HepG2 (cell line): ENCODE data around the gene ENSA. TPM values are rescaled to one million over a fixed set of nuclear protein-coding genes. Genes with fewer than 3 reads are reported as not detected.

Source experiments
- BORCS8-MEF2B ChIP-seq: sonication (generic); formaldehyde crosslinking; IDR thresholded peaks from 2 replicates; pipeline ENCODE4 v1.8.0; 2022; ENCODE audit warnings: mild to moderate bottlenecking, missing genetic modification reagents
- ELF3 ChIP-seq: IDR thresholded peaks from 2 replicates; pipeline ENCODE4 v1.6.1; 2016; ENCODE audit warnings: missing genetic modification reagents, missing compliant biosample characterization
- FOXC1 ChIP-seq: sonication (generic); formaldehyde crosslinking; IDR thresholded peaks from 2 replicates; pipeline ENCODE4 v1.8.0; 2022; ENCODE audit warnings: mild to moderate bottlenecking, missing genetic modification reagents, borderline replicate concordance
- MTA3 ChIP-seq: sonication (generic); formaldehyde crosslinking; IDR thresholded peaks from 2 replicates; pipeline ENCODE4 v1.4.0; 2020; ENCODE audit warnings: missing genetic modification reagents
- RNF2 ChIP-seq: fragments of 450-650 bp; conservative IDR thresholded peaks from 2 replicates; pipeline ENCODE4 v1.6.1; 2016; ENCODE audit warnings: low read depth
- TBX3 ChIP-seq: fragments of 450-650 bp; IDR thresholded peaks from 2 replicates; pipeline ENCODE4 v1.6.1; 2017; ENCODE audit warnings: antibody characterized with exemption, mild to moderate bottlenecking, inconsistent platforms, borderline replicate concordance
- ZFYVE20 ChIP-seq: sonication (generic); formaldehyde crosslinking; IDR thresholded peaks from 2 replicates; pipeline ENCODE4 v1.8.0; 2023; ENCODE audit warnings: low read depth, mild to moderate bottlenecking, moderate library complexity, missing genetic modification reagents, borderline replicate concordance
- ZKSCAN1 ChIP-seq: fragments of 150-350 bp; IDR thresholded peaks from 2 replicates; pipeline ENCODE4 v1.6.1; 2014; ENCODE audit warnings: low read length
- ZNF660 ChIP-seq: sonication (generic); formaldehyde crosslinking; IDR thresholded peaks from 2 replicates; pipeline ENCODE4 v1.5.1; 2020; ENCODE audit warnings: mild to moderate bottlenecking, low read depth, missing genetic modification reagents, borderline replicate concordance
- polyA plus RNA-seq, 8 experiments: library from polyadenylated mRNA; depleted of rRNA in 3 of 8; stranded (reverse) in 7 of 8; unstranded in 1 of 8; fragments of >200 nt; fragmentation: Illumina TruSeq in 4 of 8; extraction: Trizol in 4 of 8; gene quantifications; 2 replicates each; pipeline versions ENCODE4 v1.2.1 to v1.2.3, GENCODE V29; 2011 to 2016; ENCODE audit warnings: low read depth in 4 of 8, missing spikeins in 1 of 8, mixed read lengths in 1 of 8; ENCODE audit not compliant: insufficient read depth in 1 of 8
- total RNA-seq, 5 experiments: library from RNA; depleted of rRNA; stranded (reverse); fragments of >200 nt; fragmentation: Illumina TruSeq; extraction: Trizol; gene quantifications; 2 replicates each; pipeline ENCODE4 v1.2.3, GENCODE V29; 2016; ENCODE audit warnings: low read depth in 1 of 5
- TF ChIP-seq, protein P1 (sequence below): sonication (generic); formaldehyde crosslinking; IDR thresholded peaks from 2 replicates; pipeline ENCODE4 v1.9.0; 2021; ENCODE audit warnings: missing genetic modification reagents, borderline replicate concordance
- TF ChIP-seq, protein P2 (sequence below): sonication (generic); formaldehyde crosslinking; IDR thresholded peaks from 2 replicates; pipeline ENCODE4 v1.8.1; 2023; ENCODE audit warnings: mild to moderate bottlenecking, missing genetic modification reagents
- TF ChIP-seq, protein P3 (sequence below): IDR thresholded peaks from 2 replicates; pipeline ENCODE4 v1.6.1; 2016; ENCODE audit warnings: mild to moderate bottlenecking, missing biosample characterization, missing genetic modification reagents
- TF ChIP-seq, protein P4 (sequence below): sonication (generic); formaldehyde crosslinking; IDR thresholded peaks from 2 replicates; pipeline ENCODE4 v1.4.0; 2020; ENCODE audit warnings: missing genetic modification reagents, borderline replicate concordance
- TF ChIP-seq, protein P5 (sequence below): sonication (generic); formaldehyde crosslinking; IDR thresholded peaks from 2 replicates; pipeline ENCODE4 v1.8.0; 2022; ENCODE audit warnings: mild to moderate bottlenecking, missing genetic modification reagents, moderate library complexity
- TF ChIP-seq, protein P6 (sequence below): sonication (generic); formaldehyde crosslinking; conservative IDR thresholded peaks from 2 replicates; pipeline ENCODE4 v1.8.0; 2022; ENCODE audit warnings: missing genetic modification reagents
- TF ChIP-seq, protein P7 (sequence below): conservative IDR thresholded peaks from 2 replicates; pipeline ENCODE4 v1.6.1; 2018; ENCODE audit warnings: missing genetic modification reagents

Gene ENSA
- total and polyA plus RNA-seq, 2 of the 13 experiments (the other 11 are each of a cell fraction or from before 2014, with no cell fraction given): 54.5 to 111 TPM

DNA sequence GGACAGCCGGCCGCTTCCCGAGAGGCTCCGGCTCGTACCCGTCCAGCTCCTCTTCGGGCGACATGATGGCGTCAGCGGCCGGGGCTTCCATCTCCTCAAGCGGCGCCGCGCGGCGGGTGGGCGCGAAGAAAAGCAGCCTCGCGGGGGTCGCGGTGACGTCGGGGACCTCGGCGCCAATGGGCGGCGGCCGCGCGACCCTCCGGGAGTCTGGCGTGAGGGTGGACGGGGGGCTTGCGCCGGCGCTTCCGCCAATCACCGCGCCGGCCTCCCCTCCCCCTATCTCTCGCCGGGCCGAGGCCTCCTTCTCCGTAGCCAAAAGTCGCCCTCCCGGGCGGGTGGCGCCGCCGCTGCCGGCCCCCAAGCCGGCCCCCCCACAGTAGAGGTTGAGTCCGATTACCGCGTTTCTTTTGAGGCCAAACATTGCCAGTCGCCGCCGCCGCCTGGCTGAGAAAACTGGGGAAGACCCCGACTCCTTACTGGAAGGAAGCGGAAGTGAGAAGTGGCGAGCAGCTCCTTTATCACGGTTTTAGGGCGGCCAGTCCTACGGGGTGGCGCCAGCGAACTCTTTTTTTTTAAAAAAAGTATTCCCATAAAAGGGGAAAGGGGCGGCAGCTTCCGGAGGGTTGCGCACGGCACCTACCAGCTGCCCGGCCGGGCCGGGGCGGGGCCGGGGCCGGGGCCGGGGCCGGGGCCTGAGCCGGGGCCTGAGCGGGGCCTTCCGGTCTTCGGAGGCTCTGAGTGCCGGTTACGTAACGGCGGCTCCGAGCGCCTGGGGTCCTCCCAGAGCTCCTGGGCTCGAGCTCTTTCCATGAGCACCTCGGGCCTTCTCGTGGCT lies 50.1 kb downstream of the ENSA start, which contains the start of gene MCL1 (continued):
- TF ChIP-seq, protein P1, sequence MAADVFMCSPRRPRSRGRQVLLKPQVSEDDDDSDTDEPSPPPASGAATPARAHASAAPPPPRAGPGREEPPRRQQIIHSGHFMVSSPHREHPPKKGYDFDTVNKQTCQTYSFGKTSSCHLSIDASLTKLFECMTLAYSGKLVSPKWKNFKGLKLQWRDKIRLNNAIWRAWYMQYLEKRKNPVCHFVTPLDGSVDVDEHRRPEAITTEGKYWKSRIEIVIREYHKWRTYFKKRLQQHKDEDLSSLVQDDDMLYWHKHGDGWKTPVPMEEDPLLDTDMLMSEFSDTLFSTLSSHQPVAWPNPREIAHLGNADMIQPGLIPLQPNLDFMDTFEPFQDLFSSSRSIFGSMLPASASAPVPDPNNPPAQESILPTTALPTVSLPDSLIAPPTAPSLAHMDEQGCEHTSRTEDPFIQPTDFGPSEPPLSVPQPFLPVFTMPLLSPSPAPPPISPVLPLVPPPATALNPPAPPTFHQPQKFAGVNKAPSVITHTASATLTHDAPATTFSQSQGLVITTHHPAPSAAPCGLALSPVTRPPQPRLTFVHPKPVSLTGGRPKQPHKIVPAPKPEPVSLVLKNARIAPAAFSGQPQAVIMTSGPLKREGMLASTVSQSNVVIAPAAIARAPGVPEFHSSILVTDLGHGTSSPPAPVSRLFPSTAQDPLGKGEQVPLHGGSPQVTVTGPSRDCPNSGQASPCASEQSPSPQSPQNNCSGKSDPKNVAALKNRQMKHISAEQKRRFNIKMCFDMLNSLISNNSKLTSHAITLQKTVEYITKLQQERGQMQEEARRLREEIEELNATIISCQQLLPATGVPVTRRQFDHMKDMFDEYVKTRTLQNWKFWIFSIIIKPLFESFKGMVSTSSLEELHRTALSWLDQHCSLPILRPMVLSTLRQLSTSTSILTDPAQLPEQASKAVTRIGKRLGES (CRISPR knock-in tag): peak; percentile 48; the same call in 1 of the 2 replicates
- peak; percentile 95 for TF ChIP-seq ELF3 (CRISPR knock-in tag)
- TF ChIP-seq MTA3 (CRISPR knock-in tag): no peak
- TF ChIP-seq TBX3: 0 out of 2 replicates have a peak, but pooled peaks have one; percentile 11
- TF ChIP-seq, protein P2, sequence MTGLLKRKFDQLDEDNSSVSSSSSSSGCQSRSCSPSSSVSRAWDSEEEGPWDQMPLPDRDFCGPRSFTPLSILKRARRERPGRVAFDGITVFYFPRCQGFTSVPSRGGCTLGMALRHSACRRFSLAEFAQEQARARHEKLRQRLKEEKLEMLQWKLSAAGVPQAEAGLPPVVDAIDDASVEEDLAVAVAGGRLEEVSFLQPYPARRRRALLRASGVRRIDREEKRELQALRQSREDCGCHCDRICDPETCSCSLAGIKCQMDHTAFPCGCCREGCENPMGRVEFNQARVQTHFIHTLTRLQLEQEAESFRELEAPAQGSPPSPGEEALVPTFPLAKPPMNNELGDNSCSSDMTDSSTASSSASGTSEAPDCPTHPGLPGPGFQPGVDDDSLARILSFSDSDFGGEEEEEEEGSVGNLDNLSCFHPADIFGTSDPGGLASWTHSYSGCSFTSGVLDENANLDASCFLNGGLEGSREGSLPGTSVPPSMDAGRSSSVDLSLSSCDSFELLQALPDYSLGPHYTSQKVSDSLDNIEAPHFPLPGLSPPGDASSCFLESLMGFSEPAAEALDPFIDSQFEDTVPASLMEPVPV (CRISPR knock-in tag): no peak
- TF ChIP-seq, protein P3, sequence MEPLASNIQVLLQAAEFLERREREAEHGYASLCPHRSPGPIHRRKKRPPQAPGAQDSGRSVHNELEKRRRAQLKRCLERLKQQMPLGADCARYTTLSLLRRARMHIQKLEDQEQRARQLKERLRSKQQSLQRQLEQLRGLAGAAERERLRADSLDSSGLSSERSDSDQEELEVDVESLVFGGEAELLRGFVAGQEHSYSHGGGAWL (CRISPR knock-in tag): peak; percentile 58; the same call in 1 of the 2 replicates
- TF ChIP-seq, protein P4, sequence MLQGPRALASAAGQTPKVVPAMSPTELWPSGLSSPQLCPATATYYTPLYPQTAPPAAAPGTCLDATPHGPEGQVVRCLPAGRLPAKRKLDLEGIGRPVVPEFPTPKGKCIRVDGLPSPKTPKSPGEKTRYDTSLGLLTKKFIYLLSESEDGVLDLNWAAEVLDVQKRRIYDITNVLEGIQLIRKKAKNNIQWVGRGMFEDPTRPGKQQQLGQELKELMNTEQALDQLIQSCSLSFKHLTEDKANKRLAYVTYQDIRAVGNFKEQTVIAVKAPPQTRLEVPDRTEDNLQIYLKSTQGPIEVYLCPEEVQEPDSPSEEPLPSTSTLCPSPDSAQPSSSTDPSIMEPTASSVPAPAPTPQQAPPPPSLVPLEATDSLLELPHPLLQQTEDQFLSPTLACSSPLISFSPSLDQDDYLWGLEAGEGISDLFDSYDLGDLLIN: 0 out of 2 replicates have a peak, but pooled peaks have one; percentile 58
- TF ChIP-seq, protein P5, sequence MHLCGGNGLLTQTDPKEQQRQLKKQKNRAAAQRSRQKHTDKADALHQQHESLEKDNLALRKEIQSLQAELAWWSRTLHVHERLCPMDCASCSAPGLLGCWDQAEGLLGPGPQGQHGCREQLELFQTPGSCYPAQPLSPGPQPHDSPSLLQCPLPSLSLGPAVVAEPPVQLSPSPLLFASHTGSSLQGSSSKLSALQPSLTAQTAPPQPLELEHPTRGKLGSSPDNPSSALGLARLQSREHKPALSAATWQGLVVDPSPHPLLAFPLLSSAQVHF (CRISPR knock-in tag): no peak
- no peak for TF ChIP-seq BORCS8-MEF2B (CRISPR knock-in tag)
- TF ChIP-seq RNF2: no peak; the same call in 1 of the 2 replicates
- TF ChIP-seq ZKSCAN1: 0 out of 2 replicates have a peak, but pooled peaks have one; percentile 12
- no peak for TF ChIP-seq ZFYVE20
- TF ChIP-seq FOXC1 (CRISPR knock-in tag): peak; percentile 68; the same call in 1 of the 2 replicates
- TF ChIP-seq, protein P6, sequence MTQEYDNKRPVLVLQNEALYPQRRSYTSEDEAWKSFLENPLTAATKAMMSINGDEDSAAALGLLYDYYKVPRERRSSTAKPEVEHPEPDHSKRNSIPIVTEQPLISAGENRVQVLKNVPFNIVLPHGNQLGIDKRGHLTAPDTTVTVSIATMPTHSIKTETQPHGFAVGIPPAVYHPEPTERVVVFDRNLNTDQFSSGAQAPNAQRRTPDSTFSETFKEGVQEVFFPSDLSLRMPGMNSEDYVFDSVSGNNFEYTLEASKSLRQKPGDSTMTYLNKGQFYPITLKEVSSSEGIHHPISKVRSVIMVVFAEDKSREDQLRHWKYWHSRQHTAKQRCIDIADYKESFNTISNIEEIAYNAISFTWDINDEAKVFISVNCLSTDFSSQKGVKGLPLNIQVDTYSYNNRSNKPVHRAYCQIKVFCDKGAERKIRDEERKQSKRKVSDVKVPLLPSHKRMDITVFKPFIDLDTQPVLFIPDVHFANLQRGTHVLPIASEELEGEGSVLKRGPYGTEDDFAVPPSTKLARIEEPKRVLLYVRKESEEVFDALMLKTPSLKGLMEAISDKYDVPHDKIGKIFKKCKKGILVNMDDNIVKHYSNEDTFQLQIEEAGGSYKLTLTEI (CRISPR knock-in tag): no peak
- TF ChIP-seq, protein P7, sequence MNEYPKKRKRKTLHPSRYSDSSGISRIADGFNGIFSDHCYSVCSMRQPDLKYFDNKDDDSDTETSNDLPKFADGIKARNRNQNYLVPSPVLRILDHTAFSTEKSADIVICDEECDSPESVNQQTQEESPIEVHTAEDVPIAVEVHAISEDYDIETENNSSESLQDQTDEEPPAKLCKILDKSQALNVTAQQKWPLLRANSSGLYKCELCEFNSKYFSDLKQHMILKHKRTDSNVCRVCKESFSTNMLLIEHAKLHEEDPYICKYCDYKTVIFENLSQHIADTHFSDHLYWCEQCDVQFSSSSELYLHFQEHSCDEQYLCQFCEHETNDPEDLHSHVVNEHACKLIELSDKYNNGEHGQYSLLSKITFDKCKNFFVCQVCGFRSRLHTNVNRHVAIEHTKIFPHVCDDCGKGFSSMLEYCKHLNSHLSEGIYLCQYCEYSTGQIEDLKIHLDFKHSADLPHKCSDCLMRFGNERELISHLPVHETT (CRISPR knock-in tag): 0 out of 2 replicates have a peak, but pooled peaks have one; percentile 42
- TF ChIP-seq ZNF660: no peak
